HG03442 (cell line): Measurements from ENCODE around the gene BRCC3.

ENCODE experiments used
- ATAC-seq: cut with Tn5 transposase; IDR thresholded peaks from one replicate; pipeline ENCODE4 v1.9.1; 2021; ENCODE audit warnings: mild to moderate bottlenecking, moderate library complexity; ENCODE audit not compliant: unreplicated experiment

The BRCC3 gene

GRCh38 chrX:155056877-155057792, 14.2 kb upstream of the BRCC3 start:
- ATAC-seq: peak; percentile 69

GRCh38 chrX:155061760-155062159, 9.5 kb upstream of the BRCC3 start:
- ATAC-seq: no peak

GRCh38 chrX:155065035-155065734, 6.1 kb upstream of the BRCC3 start:
- ATAC-seq: no peak

- ATAC-seq: no peak
Measured at GRCh38 chrX:155068165-155068564, 3.1 kb upstream of the BRCC3 start.

GRCh38 chrX:155069414-155069813, 1.9 kb upstream of the BRCC3 start:
- ATAC-seq: no peak

- no peak for ATAC-seq
Measured at GRCh38 chrX:155070038-155070437, 1.3 kb upstream of the BRCC3 start.

- ATAC-seq: peak; percentile 19
Measured at GRCh38 chrX:155070663-155070974, 689 bp upstream of the BRCC3 start.

GRCh38 chrX:155071694-155072280, 479 bp downstream of the BRCC3 start:
- ATAC-seq: peak; percentile 5

- ATAC-seq: no peak
Measured at GRCh38 chrX:155086202-155086840, 15.0 kb downstream of the BRCC3 start.

GRCh38 chrX:155086961-155087735, 15.8 kb downstream of the BRCC3 start:
- no peak for ATAC-seq

- ATAC-seq: no peak
Measured at GRCh38 chrX:155094468-155095061, 23.3 kb downstream of the BRCC3 start.

GRCh38 chrX:155105919-155106318, 34.6 kb downstream of the BRCC3 start:
- ATAC-seq: no peak

GRCh38 chrX:155108427-155108826, 37.1 kb downstream of the BRCC3 start:
- ATAC-seq: no peak

GRCh38 chrX:155112171-155112570, 40.9 kb downstream of the BRCC3 start:
- no peak for ATAC-seq

- ATAC-seq: no peak
Measured at GRCh38 chrX:155113097-155113496, 41.8 kb downstream of the BRCC3 start.

- no peak for ATAC-seq
Measured at GRCh38 chrX:155115174-155115819, 44.0 kb downstream of the BRCC3 start.

GRCh38 chrX:155127465-155127864, 56.2 kb downstream of the BRCC3 start:
- ATAC-seq: no peak

GRCh38 chrX:155127940-155128339, 56.6 kb downstream of the BRCC3 start:
- no peak for ATAC-seq

- no peak for ATAC-seq
Measured at GRCh38 chrX:155132110-155132509, 60.8 kb downstream of the BRCC3 start.

- no peak for ATAC-seq
Measured at GRCh38 chrX:155134255-155134654, 62.9 kb downstream of the BRCC3 start.
